Suprapubic skin (tissue), 4 donors: ENCODE results near the gene SCT.

Experiments
- EP300 ChIP-seq: sonication (generic); formaldehyde crosslinking; IDR thresholded peaks from one replicate; pipeline ENCODE4 v1.6.1; 2017; ENCODE audit warnings: antibody characterized with exemption
- POLR2A ChIP-seq, 2 donors: fragments of 450-650 bp; IDR thresholded peaks; one replicate each; pipeline ENCODE4 v1.6.1; 2017; ENCODE audit warnings: antibody characterized with exemption in 2 of 2, mild to moderate bottlenecking in 2 of 2, moderate library complexity in 2 of 2
- POLR2AphosphoS5 ChIP-seq, 3 donors: sonication (generic); formaldehyde crosslinking; IDR thresholded peaks; one replicate each; pipeline ENCODE4 v1.6.1; 2017; ENCODE audit warnings: antibody characterized with exemption in 3 of 3
- TF ChIP-seq, protein P1 (sequence below), 2 donors: fragments of 200-600 bp in 1 of 2; fragments of 450-650 bp in 1 of 2; sonication (generic) in 1 of 2; IDR thresholded peaks; one replicate each; pipeline ENCODE4 v1.5.1; 2016 to 2019; ENCODE audit warnings: antibody characterized with exemption in 2 of 2, mild to moderate bottlenecking in 1 of 2, moderate library complexity in 1 of 2

DNA sequence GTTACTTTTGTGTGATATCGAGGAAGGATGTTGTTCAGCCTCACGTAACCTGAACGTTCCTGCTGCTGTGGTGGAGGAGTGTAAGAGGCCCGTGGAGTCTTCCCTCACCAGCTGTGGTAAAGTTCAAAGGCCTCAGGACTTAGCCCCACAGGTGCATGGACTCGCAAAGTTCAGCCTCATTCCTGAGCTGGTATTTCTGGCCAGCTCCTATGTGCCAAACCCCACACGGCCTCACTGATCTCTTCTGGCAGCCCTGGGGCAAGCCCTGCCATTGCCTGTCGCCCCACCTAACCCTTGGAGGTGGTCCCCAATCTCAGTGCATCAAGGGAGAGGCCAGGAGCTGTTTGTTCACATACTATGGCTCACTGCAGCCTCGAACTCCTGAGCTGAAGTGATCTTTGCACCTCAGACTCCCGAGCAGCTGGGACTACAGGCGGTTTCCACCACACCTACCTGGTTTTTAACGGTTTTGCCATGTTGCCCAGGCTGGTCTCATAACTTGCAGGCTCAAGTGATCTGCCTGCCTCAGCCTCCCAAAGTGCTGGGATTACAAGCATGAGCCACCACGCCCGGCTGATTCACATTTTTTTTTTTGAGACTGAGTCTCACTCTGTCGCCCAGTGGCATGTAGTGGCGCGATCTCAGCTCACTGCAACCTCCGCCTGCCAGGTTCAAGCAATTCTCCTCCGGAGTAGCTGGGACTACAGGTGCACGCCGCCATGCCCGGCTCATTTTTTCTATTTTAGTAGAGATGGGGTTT is 48.5 kb downstream of the SCT start:
- no peak for TF ChIP-seq POLR2AphosphoS5 (IDR thresholded peaks at IDR 0.05)
- TF ChIP-seq, protein P1, sequence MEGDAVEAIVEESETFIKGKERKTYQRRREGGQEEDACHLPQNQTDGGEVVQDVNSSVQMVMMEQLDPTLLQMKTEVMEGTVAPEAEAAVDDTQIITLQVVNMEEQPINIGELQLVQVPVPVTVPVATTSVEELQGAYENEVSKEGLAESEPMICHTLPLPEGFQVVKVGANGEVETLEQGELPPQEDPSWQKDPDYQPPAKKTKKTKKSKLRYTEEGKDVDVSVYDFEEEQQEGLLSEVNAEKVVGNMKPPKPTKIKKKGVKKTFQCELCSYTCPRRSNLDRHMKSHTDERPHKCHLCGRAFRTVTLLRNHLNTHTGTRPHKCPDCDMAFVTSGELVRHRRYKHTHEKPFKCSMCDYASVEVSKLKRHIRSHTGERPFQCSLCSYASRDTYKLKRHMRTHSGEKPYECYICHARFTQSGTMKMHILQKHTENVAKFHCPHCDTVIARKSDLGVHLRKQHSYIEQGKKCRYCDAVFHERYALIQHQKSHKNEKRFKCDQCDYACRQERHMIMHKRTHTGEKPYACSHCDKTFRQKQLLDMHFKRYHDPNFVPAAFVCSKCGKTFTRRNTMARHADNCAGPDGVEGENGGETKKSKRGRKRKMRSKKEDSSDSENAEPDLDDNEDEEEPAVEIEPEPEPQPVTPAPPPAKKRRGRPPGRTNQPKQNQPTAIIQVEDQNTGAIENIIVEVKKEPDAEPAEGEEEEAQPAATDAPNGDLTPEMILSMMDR (IDR thresholded peaks at IDR 0.05), result no peak
- TF ChIP-seq POLR2A (IDR thresholded peaks at IDR 0.05), result no peak
- TF ChIP-seq EP300, result no peak
